Measurements from ENCODE around the gene TLCD3B.

GRCh38 chr16:30005341-30006094, 25.6 kb downstream of the TLCD3B start:
- TF ChIP-seq CTCF (IDR thresholded peaks at IDR 0.05; ENCODE audit: poor library complexity, severe bottlenecking) (peak; percentile 66), REST (IDR thresholded peaks at IDR 0.05; ENCODE audit: borderline replicate concordance) (no peak), EZH2 (IDR thresholded peaks at IDR 0.05; ENCODE audit: borderline replicate concordance, insufficient read depth, low read length, poor library complexity, severe bottlenecking) (no peak)

Measured in neural cell (in vitro differentiated cells).